ENCODE data around the gene LRMDA. TPM values are rescaled to one million over a fixed set of nuclear protein-coding genes. Genes with fewer than 3 reads are reported as not detected.

Gene LRMDA
- total and polyA plus RNA-seq, 2 of the 8 experiments (the other 6 are each of a cell fraction or from before 2014, with no cell fraction given): 0.86 to 2.8 TPM

GRCh38 chr10:75962395-75963061 lies 531.1 kb downstream of the LRMDA start (continued):
- TF ChIP-seq BCL11A (IDR thresholded peaks at IDR 0.05; ENCODE audit: low read depth in 2 of 2, low read length in 2 of 2): no peak
- no peak for TF ChIP-seq SUZ12 (IDR thresholded peaks at IDR 0.05; ENCODE audit: low read length)
- TF ChIP-seq HDAC2 (IDR thresholded peaks at IDR 0.05; ENCODE audit: borderline replicate concordance in 1 of 2, low read depth in 2 of 2, low read length in 2 of 2): no peak
- TF ChIP-seq RNF2 (IDR thresholded peaks at IDR 0.05; ENCODE audit: borderline replicate concordance, low read depth, low read length, missing control alignments, poor library complexity, severe bottlenecking): no peak
- no peak for TF ChIP-seq NRF1 (IDR thresholded peaks at IDR 0.05; ENCODE audit: low read depth, low read length)
- TF ChIP-seq CHD2 (IDR thresholded peaks at IDR 0.05; ENCODE audit: low read length): no peak
- TF ChIP-seq CBX8 (IDR thresholded peaks at IDR 0.05; ENCODE audit: borderline replicate concordance, low read depth, low read length): no peak
- no peak for TF ChIP-seq TAF1 (IDR thresholded peaks at IDR 0.05; ENCODE audit: low read depth, low read length)
- no peak for TF ChIP-seq SP2 (IDR thresholded peaks at IDR 0.05; ENCODE audit: low read length)
